ENCODE results near the gene DNAJB5.

- TF ChIP-seq POLR2A (IDR thresholded peaks at IDR 0.05): peak; percentile 68 to 94
- TF ChIP-seq POLR2AphosphoS5 (IDR thresholded peaks at IDR 0.05): peak; percentile 79 to 94 (median 86)
Measured at GRCh38 chr9:34989003-34989945, at the start of gene DNAJB5.
